GM21360 (cell line): ENCODE measurements around the gene PLBD2.

ENCODE experiments used
- ATAC-seq: cut with Tn5 transposase; IDR thresholded peaks from one replicate; pipeline ENCODE4 v1.9.1; 2021; ENCODE audit warnings: mild to moderate bottlenecking, moderate library complexity; ENCODE audit not compliant: unreplicated experiment

The PLBD2 gene, protein sequence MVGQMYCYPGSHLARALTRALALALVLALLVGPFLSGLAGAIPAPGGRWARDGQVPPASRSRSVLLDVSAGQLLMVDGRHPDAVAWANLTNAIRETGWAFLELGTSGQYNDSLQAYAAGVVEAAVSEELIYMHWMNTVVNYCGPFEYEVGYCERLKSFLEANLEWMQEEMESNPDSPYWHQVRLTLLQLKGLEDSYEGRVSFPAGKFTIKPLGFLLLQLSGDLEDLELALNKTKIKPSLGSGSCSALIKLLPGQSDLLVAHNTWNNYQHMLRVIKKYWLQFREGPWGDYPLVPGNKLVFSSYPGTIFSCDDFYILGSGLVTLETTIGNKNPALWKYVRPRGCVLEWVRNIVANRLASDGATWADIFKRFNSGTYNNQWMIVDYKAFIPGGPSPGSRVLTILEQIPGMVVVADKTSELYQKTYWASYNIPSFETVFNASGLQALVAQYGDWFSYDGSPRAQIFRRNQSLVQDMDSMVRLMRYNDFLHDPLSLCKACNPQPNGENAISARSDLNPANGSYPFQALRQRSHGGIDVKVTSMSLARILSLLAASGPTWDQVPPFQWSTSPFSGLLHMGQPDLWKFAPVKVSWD

GRCh38 chr12:113358381-113359132 is at the start of gene PLBD2:
Gene PLBD2 (plus strand): TSS chr12:113358587. CDS start chr12:113358601, 14 bp downstream.
- peak; percentile 88 for ATAC-seq

DNA sequence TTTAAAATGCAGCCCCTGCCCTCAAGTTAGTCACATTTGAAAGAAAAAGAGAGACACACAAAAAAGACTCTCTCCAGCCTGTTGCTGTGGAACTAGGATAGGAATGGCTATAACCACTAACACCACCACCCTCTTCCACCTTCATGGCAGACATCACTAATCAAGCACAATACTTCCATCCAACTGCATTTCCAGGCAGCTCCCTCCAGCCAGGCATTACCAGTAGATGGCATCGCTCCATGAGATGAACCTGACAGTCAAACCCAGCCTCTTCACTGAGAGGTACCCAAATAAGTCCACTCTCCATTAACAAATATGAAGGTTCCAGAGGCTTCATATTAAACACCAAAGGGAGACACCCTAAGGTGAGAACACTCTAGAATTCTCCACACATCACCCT is 47.9 kb upstream of the PLBD2 start:
- ATAC-seq, result no peak

DNA sequence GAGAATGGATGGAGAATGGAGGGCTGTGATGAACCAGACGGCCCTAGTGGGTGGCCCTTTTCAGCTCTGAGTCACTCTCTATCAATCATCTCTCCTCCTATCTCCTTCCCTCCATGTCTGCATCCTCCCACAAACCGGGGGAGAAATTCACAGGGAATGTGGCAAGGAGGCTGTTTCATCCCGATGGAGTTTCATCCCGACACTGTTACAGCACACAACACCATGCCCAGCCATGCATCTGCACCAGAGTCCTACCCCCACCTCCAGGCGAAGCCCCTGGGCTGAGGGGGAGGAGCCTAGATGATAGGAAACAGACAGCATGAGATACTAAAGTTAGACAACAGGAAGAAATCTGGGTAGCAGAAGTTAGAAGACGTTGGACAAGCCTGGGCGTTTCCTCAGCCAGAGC is 44.3 kb upstream of the PLBD2 start:
- ATAC-seq, result no peak

DNA sequence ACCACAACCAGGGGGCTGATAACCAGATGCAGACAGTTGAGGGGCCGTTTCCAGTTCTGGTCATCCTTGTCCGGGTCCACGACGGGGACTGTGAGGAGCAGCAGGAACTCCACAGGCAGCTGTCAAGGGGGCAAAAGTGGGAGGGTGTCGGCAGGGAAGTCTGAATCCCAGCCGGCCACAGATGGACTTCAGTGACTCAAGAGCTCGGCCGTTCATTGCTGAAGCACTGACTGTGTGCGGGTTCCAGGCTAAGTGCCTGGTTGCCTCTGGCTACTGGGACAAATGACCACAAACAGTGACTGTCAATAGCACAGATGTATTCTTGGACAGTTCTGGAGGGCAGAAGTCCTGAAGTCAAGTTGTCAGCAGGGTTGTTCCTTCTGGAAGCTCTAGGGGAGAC is 43.0 kb upstream of the PLBD2 start:
- no peak for ATAC-seq

- ATAC-seq, result no peak
Measured at GRCh38 chr12:113316155-113316554, 42.2 kb upstream of the PLBD2 start.

- ATAC-seq, result no peak
Measured at GRCh38 chr12:113317122-113317521, 41.3 kb upstream of the PLBD2 start.

DNA sequence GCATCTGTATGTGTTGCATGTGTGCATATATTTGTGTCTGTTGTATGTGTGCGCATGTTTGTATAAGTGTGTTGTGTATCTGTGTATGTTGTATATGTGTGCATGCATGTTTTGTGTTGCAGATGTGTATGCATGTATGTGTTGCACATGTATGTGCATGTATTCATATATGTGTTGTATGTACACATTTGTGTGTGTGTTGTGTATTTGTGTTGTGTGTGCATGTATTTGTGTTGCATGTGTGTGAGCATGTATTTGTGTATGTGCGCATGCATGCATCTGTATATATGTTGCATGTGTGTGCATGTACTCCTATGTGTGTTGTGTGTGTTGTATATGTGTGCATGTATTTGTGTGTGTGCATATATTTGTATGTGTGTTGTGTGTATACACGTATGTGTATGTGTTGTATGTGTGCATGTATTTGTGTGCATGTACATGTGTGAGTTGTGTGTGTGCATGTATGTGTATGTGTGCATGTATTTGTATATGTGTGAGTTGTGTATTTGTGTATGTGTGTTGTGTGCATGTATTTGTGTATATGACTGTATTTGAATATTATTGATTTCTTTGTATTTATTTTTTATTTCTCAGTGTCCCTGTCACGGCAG is 40.2 kb upstream of the PLBD2 start:
- ATAC-seq, result no peak

DNA sequence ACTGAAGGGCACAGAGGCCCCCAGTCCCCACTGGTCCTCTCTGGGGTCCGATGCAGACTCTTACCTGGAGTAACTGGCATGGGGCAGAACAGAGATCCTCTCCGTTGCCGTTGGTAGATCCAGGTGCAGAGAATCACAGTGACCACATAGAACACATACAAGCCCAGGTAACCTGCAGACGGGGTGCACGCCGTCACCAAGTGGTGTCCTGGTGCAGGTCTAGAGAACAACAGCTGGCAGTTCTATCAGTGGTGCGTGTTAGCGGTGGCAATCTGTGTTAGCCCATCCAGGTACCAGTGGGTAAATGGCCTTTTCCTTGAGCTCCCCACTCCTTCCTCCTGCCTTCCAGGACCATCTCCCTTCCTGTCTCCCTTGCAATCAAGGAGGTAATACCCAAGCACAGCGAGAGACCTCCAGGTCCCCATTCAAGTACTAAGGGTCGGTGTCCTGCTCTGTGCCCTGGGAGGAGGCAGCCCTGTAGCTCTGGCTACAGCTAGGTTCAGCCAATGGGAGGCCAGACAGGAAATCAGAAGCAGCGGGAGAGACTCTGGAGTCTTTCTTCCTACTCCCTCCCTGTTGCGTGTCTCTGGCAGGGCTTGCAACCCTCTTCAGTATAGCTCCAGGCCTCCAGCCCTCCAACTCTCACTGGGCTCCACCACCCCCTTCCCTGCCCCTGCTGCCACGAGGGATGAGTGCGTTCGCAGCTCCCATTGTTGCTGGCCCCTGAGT is 39.3 kb upstream of the PLBD2 start:
- no peak for ATAC-seq

DNA sequence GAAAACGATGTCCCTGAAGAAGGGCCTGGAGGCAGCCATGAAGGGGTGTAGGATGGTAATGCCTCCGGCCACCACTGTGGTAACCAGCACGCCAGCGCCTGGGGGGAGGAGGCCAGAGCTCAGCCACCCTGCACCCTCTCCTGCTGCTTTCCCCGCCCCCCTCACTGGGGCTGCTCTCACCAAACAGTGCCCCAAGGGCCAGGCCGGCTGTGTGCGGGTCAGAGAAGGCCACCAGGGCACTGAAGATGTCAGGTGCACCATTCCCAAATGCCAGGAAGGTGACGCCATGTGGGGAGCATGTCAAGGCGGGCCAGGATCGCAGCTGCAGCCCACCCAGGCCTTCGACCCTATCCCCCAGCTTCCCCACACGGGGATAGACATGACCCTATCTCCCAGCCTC is 38.0 kb upstream of the PLBD2 start:
- no peak for ATAC-seq

DNA sequence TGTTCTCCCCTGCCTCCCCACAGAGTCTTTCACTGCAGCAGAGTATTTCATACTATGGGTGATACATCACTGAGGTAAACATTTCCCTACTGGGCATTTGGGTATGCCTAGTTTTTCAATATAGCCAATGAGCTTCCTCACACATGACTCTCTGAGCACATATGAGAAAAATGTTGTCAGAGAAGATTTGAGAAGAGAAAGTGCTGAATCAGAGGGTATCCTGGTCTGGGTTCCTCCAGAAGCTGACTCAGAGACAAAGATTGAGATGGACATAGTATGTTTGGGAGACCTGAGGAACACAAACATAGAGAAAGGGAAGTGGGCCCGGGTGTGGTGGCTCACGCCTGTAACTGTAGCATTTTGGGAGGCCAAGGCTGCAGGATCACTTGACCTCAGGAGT is 36.0 kb upstream of the PLBD2 start:
- ATAC-seq, result no peak

DNA sequence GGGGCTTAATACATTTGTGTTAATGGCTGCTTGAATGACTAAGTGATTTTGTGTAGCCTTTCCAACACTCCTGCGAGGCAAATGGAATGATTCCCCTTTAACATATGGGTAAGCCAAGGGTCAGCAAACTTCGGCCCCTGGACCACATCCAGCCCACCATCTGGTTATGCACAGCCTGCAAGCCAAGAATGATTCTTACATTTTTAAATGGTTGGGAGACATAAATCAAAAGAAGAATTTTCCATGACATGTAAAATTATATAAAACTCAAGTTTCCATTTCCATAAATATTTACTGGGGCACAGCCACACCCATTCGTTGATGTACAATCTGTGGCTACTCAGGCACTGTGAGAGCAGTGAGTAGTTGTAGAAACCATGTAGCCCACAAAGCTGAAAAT is 32.5 kb upstream of the PLBD2 start:
- no peak for ATAC-seq

DNA sequence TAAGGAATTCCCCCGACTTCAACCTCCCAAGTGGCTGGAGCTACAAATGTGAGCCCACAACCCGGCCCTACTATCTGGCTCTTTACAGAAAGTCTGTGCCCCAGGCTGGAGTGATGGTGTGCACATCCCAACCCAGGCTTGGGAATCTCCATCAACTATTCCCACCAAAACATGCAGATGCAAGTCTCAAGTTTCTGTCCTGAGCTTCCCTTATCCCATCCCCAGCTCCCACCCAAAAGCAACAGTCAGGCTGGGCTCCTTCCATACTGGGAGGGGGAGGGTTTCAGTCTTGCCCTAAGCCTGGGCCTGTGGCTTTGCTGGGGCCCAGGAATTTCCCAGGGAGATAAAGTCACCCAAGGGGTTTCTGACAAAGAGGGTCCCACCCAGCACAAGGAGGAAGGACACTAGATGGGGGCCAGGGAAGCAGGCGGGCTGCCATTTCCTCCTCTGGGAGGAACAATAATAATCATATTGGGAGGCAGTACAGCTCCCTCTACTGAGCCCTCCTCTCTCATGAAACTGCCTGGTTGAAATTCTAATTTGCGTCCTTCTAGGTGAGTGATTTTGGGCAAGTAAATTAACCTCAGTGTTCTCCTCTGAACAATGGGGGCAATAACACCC is 31.5 kb upstream of the PLBD2 start:
- ATAC-seq, result no peak

DNA sequence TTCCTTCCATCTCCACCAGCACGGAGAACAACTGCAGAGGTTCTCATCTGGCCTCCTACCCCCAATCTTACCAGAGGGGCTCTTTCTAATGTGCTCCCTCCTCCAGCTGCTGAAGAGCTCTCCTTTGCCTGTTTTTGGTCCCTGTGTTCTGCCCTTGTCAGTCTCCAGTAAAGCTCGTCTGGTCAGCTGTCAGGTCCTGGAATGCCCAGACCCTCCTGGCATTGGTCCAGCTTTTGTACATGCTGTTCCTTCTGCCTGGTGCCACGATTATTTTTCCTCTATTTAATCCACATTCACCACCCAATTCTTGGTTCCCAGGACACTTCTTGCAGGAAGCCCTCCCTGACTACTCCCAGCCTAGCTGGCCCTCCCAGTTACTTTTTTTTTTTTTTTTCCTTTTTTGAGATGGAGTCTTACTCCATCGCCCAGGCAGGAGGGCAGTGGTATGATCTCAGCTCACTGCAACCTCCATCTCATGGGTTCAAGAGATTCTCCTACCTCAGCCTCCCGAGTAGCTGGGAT is 30.0 kb upstream of the PLBD2 start:
- no peak for ATAC-seq

DNA sequence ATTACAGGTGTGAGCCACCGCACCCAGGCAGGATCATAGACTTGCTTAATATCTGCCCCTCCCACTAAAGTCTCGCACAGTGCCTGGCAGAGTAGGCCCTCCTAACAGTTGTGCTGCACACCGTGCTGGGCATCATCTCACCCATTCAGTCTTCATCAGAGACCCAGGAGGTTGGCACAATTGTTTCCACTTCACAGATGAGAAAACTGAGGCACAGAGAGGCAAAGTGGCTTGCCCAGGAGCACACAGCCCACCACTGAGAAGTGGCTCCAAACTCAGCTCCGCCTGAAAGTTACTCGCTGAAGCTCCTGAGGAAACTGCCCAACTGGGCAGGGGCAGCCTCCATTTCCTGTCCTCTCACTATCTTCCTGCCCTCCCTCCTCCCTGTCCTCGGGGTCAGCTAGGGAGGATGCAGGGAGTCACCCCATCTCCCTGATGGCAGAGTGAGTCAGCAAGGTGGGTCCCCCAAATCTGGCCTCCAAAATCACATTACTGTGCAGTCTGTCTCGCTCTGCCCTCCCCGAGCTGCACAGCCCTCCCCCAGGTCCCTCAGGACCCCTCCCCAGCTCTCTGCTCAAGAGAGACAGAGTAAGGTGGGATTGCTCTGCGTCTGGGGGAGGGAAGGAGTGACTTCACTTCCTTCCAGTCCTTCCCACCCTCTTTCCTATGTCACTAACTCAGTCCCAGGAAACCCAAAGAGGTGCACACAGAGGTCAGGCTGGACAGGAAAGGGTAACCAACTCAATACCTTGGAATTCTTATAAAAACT is 29.2 kb upstream of the PLBD2 start:
- no peak for ATAC-seq

- ATAC-seq, result no peak
Measured at GRCh38 chr12:113329791-113330417, 28.5 kb upstream of the PLBD2 start.

DNA sequence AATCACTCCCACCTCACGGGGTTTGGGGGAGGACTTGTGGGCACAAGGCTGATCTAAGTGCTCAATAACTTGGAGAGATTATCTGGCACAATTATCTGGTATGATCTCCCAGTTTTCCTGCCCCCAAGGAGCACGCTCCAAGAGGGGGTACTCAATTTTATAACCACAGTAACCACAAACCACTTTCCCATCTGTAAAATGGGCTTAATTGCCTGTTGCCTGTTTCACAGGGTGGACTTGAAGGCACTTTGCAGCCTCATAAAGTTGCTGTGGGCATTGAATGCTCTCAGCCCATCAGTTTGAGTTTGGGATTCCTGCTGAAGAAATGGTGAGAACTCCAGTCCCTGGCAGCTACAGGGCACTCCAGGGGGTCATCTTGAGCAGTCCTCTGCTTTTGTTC is 27.9 kb upstream of the PLBD2 start:
- ATAC-seq, result no peak

DNA sequence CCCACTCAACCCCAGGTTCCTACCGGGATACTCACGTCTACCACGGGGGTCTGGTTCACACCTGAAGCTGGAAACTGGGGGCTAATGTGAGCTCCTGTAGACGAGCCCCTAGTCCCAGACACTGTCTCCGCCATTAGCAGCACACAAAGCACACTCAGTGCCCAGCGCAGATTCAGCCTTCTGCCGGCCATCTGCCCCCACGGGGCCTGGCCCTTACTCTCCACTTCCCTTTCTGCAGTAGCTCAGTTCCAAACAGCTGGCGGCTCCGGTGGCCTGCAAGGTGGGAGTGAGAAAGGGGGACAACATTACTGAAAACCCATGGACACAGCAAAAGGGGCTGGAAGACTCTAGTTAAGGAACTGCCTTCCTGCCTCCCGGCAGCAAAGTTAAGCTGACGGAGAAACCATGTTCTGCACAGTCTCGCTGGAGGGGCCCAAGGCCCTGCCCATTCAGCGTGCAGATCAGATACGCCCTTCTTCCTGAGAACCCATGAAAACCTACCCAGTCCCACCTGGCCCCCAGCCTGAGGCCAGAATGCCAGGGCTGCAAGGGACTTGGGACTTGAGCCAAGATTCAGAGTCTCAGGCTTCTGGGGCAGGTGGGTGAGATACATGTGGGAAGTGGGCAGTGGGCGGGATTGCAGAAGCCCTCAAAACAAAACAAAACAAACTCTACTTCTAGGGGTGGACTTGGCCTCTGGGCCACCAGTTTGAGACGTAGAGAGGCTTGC is 25.5 kb upstream of the PLBD2 start:
- no peak for ATAC-seq

DNA sequence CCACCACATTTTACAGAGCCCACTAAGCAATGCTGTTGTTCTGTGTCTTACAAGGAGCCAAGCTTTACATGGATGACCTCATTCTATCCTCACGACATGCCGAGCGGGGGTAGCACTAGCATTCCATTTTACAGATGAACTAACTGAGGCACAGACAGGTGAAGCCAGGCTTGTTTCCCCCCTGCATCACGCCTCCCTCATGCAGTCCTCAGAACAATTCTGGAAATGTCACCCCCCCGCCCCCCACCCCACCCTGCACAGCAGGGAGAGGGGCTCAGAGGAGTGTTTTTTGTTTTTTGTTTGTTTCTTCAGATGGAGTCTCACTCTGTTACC is 25.0 kb upstream of the PLBD2 start:
- no peak for ATAC-seq
